Mononuclear cell (primary cell): ENCODE results near the gene ZBTB48. TPM values are rescaled to one million over a fixed set of nuclear protein-coding genes. Genes with fewer than 3 reads are reported as not detected.

Source experiments
- total RNA-seq: library from RNA; depleted of rRNA; stranded (reverse); fragments of >200 nt; gene quantifications from one replicate; pipeline ENCODE4 v1.2.3, GENCODE V29; 2012

The ZBTB48 gene
- total RNA-seq, 1 donor: 13.1 TPM

Other genes with a start within 250 kb of the ZBTB48 start
- gene ACOT7, start 186.2 kb upstream of the ZBTB48 start, total RNA-seq: 2.1 TPM
- not detected for gene HES2, start 160.1 kb upstream of the ZBTB48 start, total RNA-seq
- gene ESPN, start 155.2 kb upstream of the ZBTB48 start, total RNA-seq: 0.52 TPM
- gene TNFRSF25, start 113.8 kb upstream of the ZBTB48 start, total RNA-seq: 60.7 TPM
- 2.1 TPM for gene PLEKHG5, start 88.3 kb upstream of the ZBTB48 start, total RNA-seq
- 73.4 TPM for gene NOL9, start 25.5 kb upstream of the ZBTB48 start, total RNA-seq
- gene TAS1R1, start 24.7 kb upstream of the ZBTB48 start, total RNA-seq: 0.10 TPM
- 57.4 TPM for gene KLHL21, start 22.9 kb downstream of the ZBTB48 start, total RNA-seq
- gene PHF13, start 33.7 kb downstream of the ZBTB48 start, total RNA-seq: 4.7 TPM
- 7.6 TPM for gene THAP3, start 44.9 kb downstream of the ZBTB48 start, total RNA-seq
- 17.3 TPM for gene DNAJC11, start 121.8 kb downstream of the ZBTB48 start, total RNA-seq
- gene CAMTA1, start 205.5 kb downstream of the ZBTB48 start, total RNA-seq: 71.6 TPM